ENCODE measurements around the gene ZNF239.
A peak's percentile ranks its signal among the peaks of the same experiment; 100 is the strongest.
"Not testable (repeated sequence)": the region's sequence is repeated elsewhere in the genome, so short reads cannot be mapped to it uniquely, and the experiment has no call there.

The ZNF239 gene

DNA sequence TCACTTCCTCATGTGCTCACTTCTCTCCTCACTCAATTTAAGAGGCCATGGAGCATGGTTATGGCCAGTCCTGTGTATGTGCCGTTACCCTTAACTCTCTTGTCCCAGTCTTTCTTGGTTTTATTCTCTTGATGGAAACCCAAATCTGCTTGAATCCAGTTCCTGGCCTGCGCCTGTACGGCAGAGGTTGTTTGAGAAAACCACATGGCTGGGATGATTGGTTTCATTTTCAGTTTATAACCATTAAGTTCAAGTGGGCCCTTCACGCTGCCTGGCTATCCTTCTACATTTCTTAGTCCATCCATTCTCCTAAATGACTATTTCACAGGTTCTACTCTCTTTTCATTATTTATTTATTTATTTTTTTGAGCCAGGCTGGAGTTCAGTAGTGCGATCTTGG, 1.6 kb upstream of the ZNF239 start:
- no peak for DNase-seq

GRCh38 chr10:43574906-43575305, 490 bp upstream of the ZNF239 start:
- DNase-seq = no peak

DNA sequence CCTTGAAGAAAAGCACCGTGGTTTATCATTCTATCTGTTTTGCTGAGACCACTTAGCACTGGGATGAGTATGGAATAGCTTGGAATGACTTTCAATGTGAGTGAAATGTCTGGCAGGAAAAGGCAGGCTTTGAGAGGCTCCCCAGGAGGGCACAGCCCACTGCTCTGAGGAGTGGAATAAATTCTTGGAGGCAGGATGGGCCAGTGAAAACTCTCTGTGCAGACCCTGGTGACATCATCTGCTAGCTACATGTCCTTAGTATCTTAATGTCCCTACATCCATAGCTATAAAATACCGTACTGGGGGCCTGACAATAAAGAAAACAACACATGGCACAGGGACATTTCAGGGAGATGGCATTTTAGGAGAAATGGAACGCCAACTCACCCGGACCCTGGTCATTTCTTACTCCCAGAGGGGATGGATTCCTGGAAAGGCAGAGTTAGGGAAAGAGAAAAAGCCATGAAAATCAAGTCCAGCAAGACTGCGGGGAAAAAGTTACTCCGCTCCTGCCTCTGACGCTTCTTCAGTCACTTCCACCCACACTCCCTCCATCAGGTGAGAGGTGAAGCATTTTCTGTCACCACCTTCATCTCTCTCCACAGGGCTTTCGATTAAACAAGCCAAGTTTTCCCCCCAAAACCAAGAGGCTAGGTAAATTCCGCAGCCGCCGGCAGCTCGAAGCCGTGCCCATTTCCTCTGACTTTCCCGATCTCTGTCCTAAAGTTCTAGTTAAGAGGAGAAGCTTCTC, 991 bp downstream of the ZNF239 start:
- DNase-seq = no peak

- no peak for DNase-seq
Observed at GRCh38 chr10:43570971-43571370, 3.4 kb downstream of the ZNF239 start.

GRCh38 chr10:43569681-43570080, 4.7 kb downstream of the ZNF239 start:
- no peak for DNase-seq

GRCh38 chr10:43557214-43557613, 17.2 kb downstream of the ZNF239 start:
- DNase-seq = no peak

DNA sequence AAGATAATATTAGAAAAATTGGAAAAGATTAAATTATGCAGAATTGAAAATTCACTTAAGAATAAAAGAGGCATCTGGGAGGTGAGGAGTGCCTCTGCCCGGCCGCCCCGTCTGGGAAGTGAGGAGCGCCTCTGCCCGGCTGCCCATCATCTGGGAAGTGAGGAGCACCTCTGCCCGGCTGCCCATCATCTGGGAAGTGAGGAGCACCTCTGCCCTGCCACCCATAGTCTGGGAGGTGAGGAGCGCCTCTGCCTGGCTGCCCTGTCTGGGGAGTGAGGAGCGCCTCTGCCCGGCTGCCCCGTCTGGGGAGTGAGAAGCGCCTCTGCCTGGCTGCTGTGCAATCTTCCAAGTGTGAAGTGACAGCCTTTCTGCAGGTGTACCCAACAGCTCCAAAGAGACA, 30.7 kb downstream of the ZNF239 start:
- DNase-seq = not testable (repeated sequence)

DNA sequence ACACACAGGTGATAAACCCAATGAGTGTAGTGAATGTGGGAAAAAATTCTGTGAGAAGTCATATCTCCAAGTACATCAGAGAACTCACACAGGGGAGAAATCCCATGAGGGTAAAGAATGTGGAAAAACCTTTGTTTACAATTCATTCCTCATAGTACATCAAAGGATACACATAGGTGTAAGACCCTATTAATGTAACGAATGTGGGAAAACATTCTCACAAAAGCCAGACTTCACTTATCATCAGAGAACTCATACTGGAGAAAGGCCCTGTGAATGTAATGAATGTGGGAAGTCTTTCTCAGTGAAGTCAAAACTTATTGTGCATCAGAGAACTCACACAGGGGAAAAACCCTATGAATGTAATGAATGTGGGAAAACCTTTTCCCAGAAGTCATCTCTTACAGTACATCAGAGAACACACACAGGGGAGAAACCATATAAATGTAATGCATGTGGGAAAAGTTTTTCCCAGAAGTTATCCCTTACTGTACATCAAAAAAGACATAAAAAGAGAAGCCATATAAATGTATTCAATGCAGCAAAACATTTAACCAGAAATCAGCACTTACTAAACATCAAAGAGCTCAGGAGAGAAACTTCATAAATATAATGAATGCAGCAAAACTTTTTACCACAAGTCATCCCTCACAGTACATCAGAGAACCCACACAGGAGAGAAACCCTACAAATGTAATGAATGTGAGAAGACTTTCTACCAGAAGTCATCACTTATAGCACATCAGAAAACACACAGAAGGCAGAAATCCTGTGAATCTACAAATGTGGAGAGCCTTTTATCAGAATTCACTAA, 49.8 kb downstream of the ZNF239 start:
- DNase-seq = peak; percentile 5

Data from hematopoietic multipotent progenitor cell treated with erythropoietin and hydrocortisone succinate and interleukin-3 and kit ligand, for 6 days (in vitro differentiated cells).